HCT116 (cell line): ENCODE results near the gene CTBP2. TPM values are rescaled to one million over a fixed set of nuclear protein-coding genes. Genes with fewer than 3 reads are reported as not detected.

ENCODE experiments used
- ATAC-seq: fragments of 200-7000 bp; cut with Tn5 transposase; 2 replicates; pipeline ENCODE4 v1.9.1; 2020; ENCODE audit warnings: mild to moderate bottlenecking, moderate library complexity
- BruUV-seq: library from RNA; stranded (reverse); fragments of 400-500 nt; replicated peaks from 2 replicates; lab custom pipeline; 2021; lab: Mats Ljungman, UMichigan
- CTCF ChIA-PET: fragments of 300-600 bp; sonication (Branson Sonifier 250); formaldehyde crosslinking; loops from one replicate; lab custom pipeline; 2021; ENCODE audit warnings: antibody characterized with exemption; lab: Charles Lee
- POLR2A ChIA-PET: fragments of 300-600, 350-600 bp; sonication (Branson Sonifier 250); formaldehyde crosslinking; loops from one replicate; lab custom pipeline; 2021; ENCODE audit warnings: antibody characterized with exemption; lab: Charles Lee
- RAD21 ChIA-PET, 2 experiments: fragments of 300-600 bp; sonication (Branson Sonifier 250); formaldehyde crosslinking; loops; one replicate each; lab custom pipeline; 2023; ENCODE audit warnings: low total read pairs in 2 of 2; ENCODE audit not compliant: uncharacterized antibody in 2 of 2, unreplicated experiment in 2 of 2, low non-redundant PET in 1 of 2; lab: Charles Lee
- DNase-seq: peaks from one replicate; pipeline ENCODE4 v3.0.0-alpha.2; 2010; ENCODE audit warnings: low read depth, low spot score
- H2AFZ ChIP-seq: fragments of 200-600 bp; shearing (Covaris generic), sonication (generic); 2 replicates; pipeline ENCODE4 v1.6.1; 2017; ENCODE audit warnings: low read depth, mixed run types, mixed read lengths, antibody characterized with exemption, low read length; ENCODE audit not compliant: poor library complexity, severe bottlenecking
- H3K27ac ChIP-seq: 2 replicates; pipeline ENCODE4 v1.5.1; 2012; ENCODE audit warnings: low read depth, low read length
- H3K27me3 ChIP-seq: fragments of 200-600 bp; sonication (generic); 2 replicates; pipeline ENCODE4 v1.6.1; 2016; ENCODE audit warnings: mixed run types, low read length, mixed read lengths; ENCODE audit not compliant: insufficient read depth
- H3K36me3 ChIP-seq, 2 experiments: fragments of 200-500 bp in 1 of 2; fragments of 200-600 bp in 1 of 2; sonication (Bioruptor generic) in 1 of 2; sonication (generic) in 1 of 2; 2 replicates each; pipeline versions ENCODE4 v1.5.1 to v1.6.1; 2014 to 2016; ENCODE audit warnings: low read length in 2 of 2, inconsistent platforms in 1 of 2, mixed read lengths in 1 of 2, mixed run types in 1 of 2; ENCODE audit not compliant: insufficient read depth in 2 of 2, control insufficient read depth in 1 of 2
- H3K4me1 ChIP-seq, 2 experiments: fragments of 200-600 bp in 1 of 2; sonication (generic) in 1 of 2; 2 replicates each; pipeline versions ENCODE4 v1.5.1 to v1.6.1; 2012 to 2017; ENCODE audit warnings: low read length in 2 of 2, inconsistent platforms in 1 of 2, mild to moderate bottlenecking in 1 of 2, mixed read lengths in 1 of 2, mixed run types in 1 of 2, moderate library complexity in 1 of 2; ENCODE audit not compliant: insufficient read depth in 2 of 2, control insufficient read depth in 1 of 2
- H3K4me2 ChIP-seq: fragments of 200-600 bp; sonication (generic); 2 replicates; pipeline ENCODE4 v1.6.1; 2017; ENCODE audit warnings: mixed run types, low read length, mixed read lengths
- H3K4me3 ChIP-seq, 2 experiments: fragments of 200-600 bp in 1 of 2; sonication (generic) in 1 of 2; replicated peaks in 1 of 2; 2 replicates each; pipeline ENCODE4 v1.5.1; 2011 to 2016; ENCODE audit warnings: low read length in 2 of 2, control low read depth in 1 of 2, low read depth in 1 of 2, mild to moderate bottlenecking in 1 of 2, mixed read lengths in 1 of 2, mixed run types in 1 of 2
- H3K79me2 ChIP-seq: fragments of 200-600 bp; sonication (generic); 2 replicates; pipeline ENCODE4 v1.6.1; 2017; ENCODE audit warnings: mild to moderate bottlenecking, mixed run types, low read length, moderate library complexity, mixed read lengths; ENCODE audit not compliant: insufficient read depth
- H3K9ac ChIP-seq: fragments of 200-600 bp; sonication (generic); 2 replicates; pipeline ENCODE4 v1.6.1; 2016; ENCODE audit warnings: low read length, mixed read lengths
- H3K9me2 ChIP-seq: fragments of 200-600 bp; sonication (generic), shearing (Covaris generic); 2 replicates; pipeline ENCODE4 v1.6.1; 2017; ENCODE audit warnings: mixed run types, mild to moderate bottlenecking, moderate library complexity; ENCODE audit not compliant: insufficient read depth
- H3K9me3 ChIP-seq, 2 experiments: fragments of 200-500 bp in 1 of 2; fragments of 200-600 bp in 1 of 2; sonication (Bioruptor generic) in 1 of 2; sonication (generic) in 1 of 2; 2 replicates each; pipeline ENCODE4 v1.6.1; 2014 to 2017; ENCODE audit warnings: low read length in 2 of 2, mixed read lengths in 2 of 2, inconsistent platforms in 1 of 2, low read depth in 1 of 2, mild to moderate bottlenecking in 1 of 2, mixed run types in 1 of 2, moderate library complexity in 1 of 2; ENCODE audit not compliant: control insufficient read depth in 1 of 2, insufficient read depth in 1 of 2
- H4K20me1 ChIP-seq: fragments of 200-600 bp; sonication (generic), shearing (Covaris generic); 2 replicates; pipeline ENCODE4 v1.6.1; 2017; ENCODE audit warnings: mixed run types, mild to moderate bottlenecking, moderate library complexity; ENCODE audit not compliant: insufficient read depth
- ATF3 ChIP-seq: IDR thresholded peaks from 2 replicates; pipeline ENCODE4 v1.6.1; 2012
- EGR1 ChIP-seq: IDR thresholded peaks from 2 replicates; pipeline ENCODE4 v1.6.1; 2012; ENCODE audit warnings: low read depth
- ELF1 ChIP-seq: IDR thresholded peaks from 2 replicates; pipeline ENCODE4 v1.6.1; 2012; ENCODE audit warnings: low read depth, borderline replicate concordance
- FOSL1 ChIP-seq: IDR thresholded peaks from 2 replicates; pipeline ENCODE4 v1.6.1; 2012; ENCODE audit warnings: low read depth
- POLR2A ChIP-seq: IDR thresholded peaks from 2 replicates; pipeline ENCODE4 v1.7.0; 2011; ENCODE audit warnings: borderline replicate concordance; ENCODE audit not compliant: insufficient read depth, insufficient read length; ENCODE audit errors: extremely low read depth
- POLR2AphosphoS5 ChIP-seq: IDR thresholded peaks from 2 replicates; pipeline ENCODE4 v1.6.1; 2011; ENCODE audit warnings: mild to moderate bottlenecking, low read depth, low read length, moderate library complexity
- RAD21 ChIP-seq: IDR thresholded peaks from 2 replicates; pipeline ENCODE4 v1.6.1; 2012; ENCODE audit warnings: low read depth, mild to moderate bottlenecking
- SRF ChIP-seq: IDR thresholded peaks from 2 replicates; pipeline ENCODE4 v1.6.1; 2012; ENCODE audit warnings: low read depth
- TCF7L2 ChIP-seq: IDR thresholded peaks from 2 replicates; pipeline ENCODE4 v1.7.0; 2011; ENCODE audit warnings: borderline replicate concordance, inconsistent platforms; ENCODE audit not compliant: insufficient read depth, insufficient read length; ENCODE audit errors: extremely low read depth
- ZNF274 ChIP-seq: fragments of 200-500 bp; sonication (Bioruptor generic); IDR thresholded peaks from 2 replicates; pipeline ENCODE4 v1.6.1; 2014; ENCODE audit warnings: mild to moderate bottlenecking, low read depth, low read length, inconsistent platforms
- intact Hi-C: fragments of 100-400 bp; cut with micrococcal nuclease; formaldehyde crosslinking; loops from 2 replicates; pipeline ENCODE4 v1.10.0; 2022
- total RNA-seq: library from RNA; stranded (reverse); gene quantifications from one replicate; pipeline ENCODE4 v1.2.1, GENCODE V29; 2021; ENCODE audit not compliant: unreplicated experiment
- TF ChIP-seq, protein P1 (sequence below): IDR thresholded peaks from 2 replicates; pipeline ENCODE4 v1.6.1; 2012; ENCODE audit warnings: low read depth

The CTBP2 gene
- total RNA-seq, 1 experiment from 2014 or later: 144 TPM

DNA sequence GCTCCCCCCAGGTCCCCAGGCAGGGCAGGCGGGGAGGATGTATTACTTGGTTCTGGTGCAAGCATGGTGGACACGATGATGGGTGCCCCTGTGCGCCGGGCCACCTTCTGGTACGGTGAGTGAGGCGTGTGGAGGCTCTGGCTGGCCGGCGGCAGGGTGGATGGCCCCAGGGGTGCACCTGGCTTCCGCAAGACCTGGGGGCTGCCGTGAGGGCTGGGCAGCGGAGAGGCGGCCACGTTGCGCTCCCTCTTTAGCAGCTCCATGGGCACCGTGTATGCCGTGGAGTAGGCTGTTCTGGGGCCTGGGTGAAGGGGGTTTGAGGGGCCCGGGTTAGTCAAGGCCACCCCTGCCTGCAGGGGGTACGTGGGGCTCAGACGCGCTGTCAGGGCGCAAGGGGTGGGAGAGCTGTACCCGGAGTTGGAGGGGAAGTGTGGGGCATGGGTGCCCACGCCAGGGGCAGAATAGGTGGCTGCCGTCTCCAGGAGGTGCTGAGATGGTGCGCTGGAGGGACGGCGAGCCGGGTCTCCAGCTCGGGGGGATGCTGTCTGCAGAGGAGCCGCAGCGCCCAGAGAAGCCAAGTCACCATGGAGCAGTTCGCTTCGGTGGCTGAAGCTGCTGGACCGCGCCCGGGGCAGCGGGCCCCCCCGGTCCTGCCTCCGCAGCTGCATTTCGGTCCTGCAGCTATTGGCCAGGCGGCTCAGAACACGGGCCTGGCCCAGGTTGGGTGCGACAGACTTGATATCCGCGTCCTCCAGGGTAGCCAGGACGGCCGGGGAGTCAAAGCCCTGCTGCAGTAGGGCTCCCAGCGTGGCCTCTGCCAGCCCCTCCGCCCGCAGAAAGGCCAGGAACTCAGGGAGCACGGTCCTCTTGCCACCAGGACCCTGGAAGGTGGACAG lies 134.1 kb downstream of the CTBP2 start:
- no peaks in the 10 kb centered on the region for H3K9me2 ChIP-seq
- H3K9ac ChIP-seq: no peak overlapping the region
- H3K9me3 ChIP-seq: no peaks in the 10 kb centered on the region
- no TSS peak for BruUV-seq
- ChIA-PET CTCF (no interaction called here), RAD21 (no interaction called here), POLR2A (no interaction called here)
- no peaks in the 10 kb centered on the region for H3K4me1 ChIP-seq
- no peaks in the 10 kb centered on the region for H3K27me3 ChIP-seq
- H3K4me3 ChIP-seq: no peak overlapping the region
- no peak for TF ChIP-seq RAD21
- TF ChIP-seq TCF7L2: no peak
- TF ChIP-seq FOSL1: no peak
- no peak for TF ChIP-seq POLR2A
- no peak for TF ChIP-seq ZNF274
- H3K79me2 ChIP-seq: peaks cover 73% of the 10 kb centered on the region
- H3K4me2 ChIP-seq: no peak overlapping the region
- intact Hi-C loops: no loop called here
- no peak for ATAC-seq
- H4K20me1 ChIP-seq: 0 out of 2 replicates have a peak, but pooled peaks cover 5% of the 10 kb centered on the region
- no peak for DNase-seq
- peaks cover 5% of the 10 kb centered on the region in 2 experiments; a peak in 2 of 4 replicates for H3K36me3 ChIP-seq
- no peak overlapping the region for H2AFZ ChIP-seq
- H3K27ac ChIP-seq: no peak overlapping the region

GRCh38 chr10:125025341-125025740 lies 135.0 kb downstream of the CTBP2 start:
- intact Hi-C loops: no loop called here
- peaks cover 75% of the 10 kb centered on the region for H3K79me2 ChIP-seq
- BruUV-seq: no TSS peak
- peaks cover 5% of the 10 kb centered on the region in 2 experiments; a peak in 2 of 4 replicates for H3K36me3 ChIP-seq
- H2AFZ ChIP-seq: no peak overlapping the region
- 0 out of 2 replicates have a peak, but pooled peaks cover 5% of the 10 kb centered on the region for H4K20me1 ChIP-seq
- H3K27me3 ChIP-seq: no peaks in the 10 kb centered on the region
- H3K27ac ChIP-seq: no peak overlapping the region
- TF ChIP-seq, protein P1, sequence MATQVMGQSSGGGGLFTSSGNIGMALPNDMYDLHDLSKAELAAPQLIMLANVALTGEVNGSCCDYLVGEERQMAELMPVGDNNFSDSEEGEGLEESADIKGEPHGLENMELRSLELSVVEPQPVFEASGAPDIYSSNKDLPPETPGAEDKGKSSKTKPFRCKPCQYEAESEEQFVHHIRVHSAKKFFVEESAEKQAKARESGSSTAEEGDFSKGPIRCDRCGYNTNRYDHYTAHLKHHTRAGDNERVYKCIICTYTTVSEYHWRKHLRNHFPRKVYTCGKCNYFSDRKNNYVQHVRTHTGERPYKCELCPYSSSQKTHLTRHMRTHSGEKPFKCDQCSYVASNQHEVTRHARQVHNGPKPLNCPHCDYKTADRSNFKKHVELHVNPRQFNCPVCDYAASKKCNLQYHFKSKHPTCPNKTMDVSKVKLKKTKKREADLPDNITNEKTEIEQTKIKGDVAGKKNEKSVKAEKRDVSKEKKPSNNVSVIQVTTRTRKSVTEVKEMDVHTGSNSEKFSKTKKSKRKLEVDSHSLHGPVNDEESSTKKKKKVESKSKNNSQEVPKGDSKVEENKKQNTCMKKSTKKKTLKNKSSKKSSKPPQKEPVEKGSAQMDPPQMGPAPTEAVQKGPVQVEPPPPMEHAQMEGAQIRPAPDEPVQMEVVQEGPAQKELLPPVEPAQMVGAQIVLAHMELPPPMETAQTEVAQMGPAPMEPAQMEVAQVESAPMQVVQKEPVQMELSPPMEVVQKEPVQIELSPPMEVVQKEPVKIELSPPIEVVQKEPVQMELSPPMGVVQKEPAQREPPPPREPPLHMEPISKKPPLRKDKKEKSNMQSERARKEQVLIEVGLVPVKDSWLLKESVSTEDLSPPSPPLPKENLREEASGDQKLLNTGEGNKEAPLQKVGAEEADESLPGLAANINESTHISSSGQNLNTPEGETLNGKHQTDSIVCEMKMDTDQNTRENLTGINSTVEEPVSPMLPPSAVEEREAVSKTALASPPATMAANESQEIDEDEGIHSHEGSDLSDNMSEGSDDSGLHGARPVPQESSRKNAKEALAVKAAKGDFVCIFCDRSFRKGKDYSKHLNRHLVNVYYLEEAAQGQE: no peak
- TF ChIP-seq SRF: no peak
- no peak for TF ChIP-seq ELF1
- TF ChIP-seq POLR2AphosphoS5: no peak
- TF ChIP-seq RAD21: no peak
- TF ChIP-seq ATF3: no peak
- TF ChIP-seq EGR1: no peak
- no peaks in the 10 kb centered on the region for H3K9me3 ChIP-seq
- CTCF ChIA-PET: no interaction called here
- DNase-seq (no peak), ATAC-seq (no peak)
- no peak overlapping the region for H3K4me2 ChIP-seq
- RAD21 ChIA-PET: no interaction called here
- H3K4me3 ChIP-seq: no peak overlapping the region
- H3K9ac ChIP-seq: no peak overlapping the region
- POLR2A ChIA-PET: no interaction called here
- no peaks in the 10 kb centered on the region for H3K4me1 ChIP-seq
- H3K9me2 ChIP-seq: no peaks in the 10 kb centered on the region
